Right lobe of liver (tissue), 6 donors: ENCODE results near the gene PGM1. TPM values are rescaled to one million over a fixed set of nuclear protein-coding genes. Genes with fewer than 3 reads are reported as not detected.

ENCODE experiments used
- ATAC-seq, 4 donors: fragments of 200-7000 bp; cut with Tn5 transposase; one replicate each; pipeline ENCODE4 v1.9.1; 2020; ENCODE audit warnings: mild to moderate bottlenecking in 4 of 4, moderate library complexity in 4 of 4
- DNase-seq, 3 donors: peaks; one replicate each; pipeline ENCODE4 v3.0.0-alpha.2; 2020
- H3K27ac ChIP-seq, 3 donors: fragments of 200-600 bp; one replicate each; pipeline ENCODE4 v1.8.0; 2022
- H3K27me3 ChIP-seq, 2 donors: fragments of 200-600 bp; one replicate each; pipeline ENCODE4 v1.8.0; 2022
- H3K36me3 ChIP-seq, 4 donors: fragments of 200-600 bp; sonication (generic) in 1 of 4; one replicate each; pipeline versions ENCODE4 v1.5.1 to v1.8.0; 2017 to 2022; ENCODE audit warnings: control low read depth in 1 of 4
- H3K4me1 ChIP-seq, 4 donors: fragments of 200-600 bp; sonication (generic) in 1 of 4; one replicate each; pipeline versions ENCODE4 v1.5.1 to v1.8.0; 2017 to 2022; ENCODE audit warnings: control low read depth in 1 of 4
- H3K4me3 ChIP-seq, 3 donors: fragments of 200-600 bp; one replicate each; pipeline ENCODE4 v1.8.0; 2022
- H3K9me3 ChIP-seq, 4 donors: fragments of 200-600 bp; sonication (generic) in 1 of 4; one replicate each; pipeline versions ENCODE4 v1.5.1 to v1.8.0; 2017 to 2022; ENCODE audit warnings: control low read depth in 1 of 4
- CTCF ChIP-seq, 4 donors: fragments of 200-600 bp in 3 of 4; fragments of 450-650 bp in 1 of 4; IDR thresholded peaks; one replicate each; pipeline versions ENCODE4 v1.5.1 to v1.8.0; 2016 to 2022; ENCODE audit warnings: antibody characterized with exemption in 4 of 4, mild to moderate bottlenecking in 2 of 4
- POLR2A ChIP-seq: fragments of 450-650 bp; IDR thresholded peaks from one replicate; pipeline ENCODE4 v1.6.1; 2017; ENCODE audit warnings: antibody characterized with exemption, mild to moderate bottlenecking
- WGBS: methylation state at CpG from one replicate; pipeline ENCODE4 v1.1.6; 2018; ENCODE audit warnings: low coverage, low lambda C conversion rate; ENCODE audit not compliant: insufficient coverage; ENCODE audit errors: missing lambda C conversion rate; 5-methylcytosine and 5-hydroxymethylcytosine counted together
- intact Hi-C, 2 donors: fragments of 100-400 bp; cut with DNase I; formaldehyde crosslinking; loops; one replicate each; pipeline versions ENCODE4 v1.11.2 to v1.14.1; 2022
- total RNA-seq, 6 experiments: library from RNA; depleted of rRNA in 2 of 6; stranded (reverse); fragments of >200 nt in 2 of 6; fragmentation: NEBNext Ultra II Directional in 3 of 6; extraction: Animal tissue kit (Norgen Biotek cat#: 25700) in 3 of 6; gene quantifications; one replicate each; pipeline versions ENCODE4 v1.1.0 to v1.2.4, GENCODE V29; 2016 to 2023
- donor health status: DM: no; HTN: yes; CAD: no.
- donor health status: DM: no; HTN: no; CAD: no.
- donor health status: DM: no; HTN: no; CAD: no.
- donor health status: DM: no; HTN: yes; CAD: no.
- donor health status: DM: no; HTN: yes; CAD: no.

Gene PGM1
- total RNA-seq, 6 experiments from 2014 or later, result 127 to 220 (median 157) TPM

- intact Hi-C loops, result no loop called here
- TF ChIP-seq POLR2A, result no peak
- no peak for TF ChIP-seq CTCF (IDR thresholded peaks at IDR 0.05)
- H3K4me1 ChIP-seq, result peaks cover 0 to 7% (median 4%) of the 10 kb centered on the region in 4 donors
- 89% methylated on average over 1 of the region's 1 CpG for WGBS
- DNase-seq (no peak), ATAC-seq (no peak)
- no peak overlapping the region for H3K4me3 ChIP-seq
- H3K9me3 ChIP-seq, result no peaks in the 10 kb centered on the region
- H3K27ac ChIP-seq, result no peak overlapping the region
- H3K27me3 ChIP-seq, result no peaks in the 10 kb centered on the region
- no peaks in the 10 kb centered on the region for H3K36me3 ChIP-seq
Observed at GRCh38 chr1:63671514-63671913, 78.3 kb downstream of the PGM1 start.

- Histone ChIP-seq H3K36me3 (no peaks in the 10 kb centered on the region), H3K4me1 (peaks cover 0 to 7% (median 4%) of the 10 kb centered on the region in 4 donors), H3K27ac (no peak overlapping the region), H3K27me3 (no peaks in the 10 kb centered on the region), H3K9me3 (no peaks in the 10 kb centered on the region), H3K4me3 (no peak overlapping the region)
- intact Hi-C loops, result no loop called here
- WGBS, result 19% methylated on average over 6 of the region's 9 CpGs
- peak; percentile 98 to 99 (median 98) for ATAC-seq
- peak; percentile 69 to 82 (median 74) for DNase-seq
- TF ChIP-seq CTCF (IDR thresholded peaks at IDR 0.05), result peak; percentile 39 to 70 (median 56)
- no peak for TF ChIP-seq POLR2A
Observed at GRCh38 chr1:63674238-63674864, 81.1 kb downstream of the PGM1 start.

GRCh38 chr1:63674865-63675419, 81.7 kb downstream of the PGM1 start:
- H3K27ac ChIP-seq, result no peak overlapping the region
- ATAC-seq (peak in 2 of 4 donors; percentile 1 to 7), DNase-seq (no peak)
- no peaks in the 10 kb centered on the region for H3K27me3 ChIP-seq
- H3K4me3 ChIP-seq, result no peak overlapping the region
- no peaks in the 10 kb centered on the region for H3K36me3 ChIP-seq
- H3K9me3 ChIP-seq, result no peaks in the 10 kb centered on the region
- 77% methylated on average over 4 of the region's 6 CpGs for WGBS
- H3K4me1 ChIP-seq, result peaks cover 0 to 7% (median 4%) of the 10 kb centered on the region in 4 donors
- intact Hi-C loops, result no loop called here
- TF ChIP-seq POLR2A (no peak), CTCF (IDR thresholded peaks at IDR 0.05) (no peak)

- no peak for TF ChIP-seq POLR2A
- no peak for TF ChIP-seq CTCF (IDR thresholded peaks at IDR 0.05)
- Histone ChIP-seq H3K9me3 (no peaks in the 10 kb centered on the region), H3K4me3 (no peak overlapping the region), H3K36me3 (no peaks in the 10 kb centered on the region), H3K27ac (no peak overlapping the region), H3K4me1 (peaks cover 0 to 7% (median 4%) of the 10 kb centered on the region in 4 donors), H3K27me3 (no peaks in the 10 kb centered on the region)
- no peak for DNase-seq
- intact Hi-C loops, result no loop called here
- no peak for ATAC-seq
- WGBS, result 63% methylated on average over 2 of the region's 9 CpGs
Observed at GRCh38 chr1:63675420-63675931, 82.3 kb downstream of the PGM1 start.
